Measurements from ENCODE around the gene SLC35C1.

Gene SLC35C1

DNA sequence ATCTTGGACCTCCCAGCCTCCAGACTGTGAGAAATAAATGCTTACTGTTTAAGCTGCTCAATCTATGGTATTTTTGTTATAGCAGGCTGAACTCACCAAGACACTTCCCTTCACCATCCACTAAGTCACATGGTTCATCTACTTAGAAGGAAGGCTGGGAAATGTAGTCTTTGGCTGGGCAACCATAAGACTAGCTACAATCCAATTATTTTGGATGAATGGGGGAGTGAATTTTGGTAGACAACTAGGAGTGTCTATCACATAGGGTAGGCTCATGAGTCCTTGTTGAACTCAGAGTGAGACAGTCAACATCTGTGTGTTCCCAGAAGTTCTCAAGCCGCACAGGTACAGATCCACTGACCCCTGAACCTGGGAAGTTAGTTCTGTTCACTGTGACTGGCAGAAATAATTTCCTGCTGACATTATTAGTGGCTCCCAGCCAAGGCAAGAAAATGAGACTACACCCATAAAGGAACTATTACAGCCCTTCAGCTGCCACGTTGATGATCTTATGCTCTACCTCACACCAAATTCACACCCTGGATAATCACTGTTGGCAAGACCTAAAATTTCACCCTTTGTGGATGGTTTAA is 3.1 kb upstream of the SLC35C1 start:
- Histone ChIP-seq H3K4me2 (ENCODE audit: low read length) (no peak overlapping the region), H2AFZ (ENCODE audit: low read depth, low read length) (peak overlapping the region; percentile 40; the same call in 1 of the 2 replicates), H3K79me2 (ENCODE audit: low read length) (peaks cover 11% of the 10 kb centered on the region), H3K36me3 (replicated peaks; ENCODE audit: low read depth, low read length) (no peaks in the 10 kb centered on the region), H3K27me3 (ENCODE audit: low read depth, low read length) (no peaks in the 10 kb centered on the region), H3K9me3 (ENCODE audit: insufficient read depth, low read length) (no peaks in the 10 kb centered on the region), H4K20me1 (ENCODE audit: insufficient read depth, low read length) (no peaks in the 10 kb centered on the region), H3K4me1 (ENCODE audit: low read length) (peaks cover 13% of the 10 kb centered on the region), H3K9ac (ENCODE audit: low read length) (no peak overlapping the region), H3K27ac (ENCODE audit: low read length) (no peak overlapping the region), H3K4me3 (ENCODE audit: low read length) (no peak overlapping the region)
- TF ChIP-seq EZH2phosphoT487 (IDR thresholded peaks at IDR 0.05; ENCODE audit: low read depth) (no peak), CTCF (IDR thresholded peaks at IDR 0.05; ENCODE audit: low read depth, low read length) (no peak)

- H3K9me3 ChIP-seq (ENCODE audit: insufficient read depth, low read length): no peaks in the 10 kb centered on the region
- no peak overlapping the region for H3K9ac ChIP-seq (ENCODE audit: low read length)
- H4K20me1 ChIP-seq (ENCODE audit: insufficient read depth, low read length): no peaks in the 10 kb centered on the region
- peaks cover 20% of the 10 kb centered on the region for H3K4me1 ChIP-seq (ENCODE audit: low read length)
- H3K4me2 ChIP-seq (ENCODE audit: low read length): no peak overlapping the region
- H3K79me2 ChIP-seq (ENCODE audit: low read length): peaks cover 11% of the 10 kb centered on the region
- no peak overlapping the region for H3K27ac ChIP-seq (ENCODE audit: low read length)
- no peak overlapping the region for H2AFZ ChIP-seq (ENCODE audit: low read depth, low read length)
- TF ChIP-seq EZH2phosphoT487 (IDR thresholded peaks at IDR 0.05; ENCODE audit: low read depth) (no peak), CTCF (IDR thresholded peaks at IDR 0.05; ENCODE audit: low read depth, low read length) (no peak)
- no peaks in the 10 kb centered on the region for H3K36me3 ChIP-seq (replicated peaks; ENCODE audit: low read depth, low read length)
- H3K27me3 ChIP-seq (ENCODE audit: low read depth, low read length): no peaks in the 10 kb centered on the region
- H3K4me3 ChIP-seq (ENCODE audit: low read length): no peak overlapping the region
Measured at GRCh38 chr11:45802531-45803317, 2.2 kb upstream of the SLC35C1 start.

- H3K9ac ChIP-seq (ENCODE audit: low read length): peak overlapping the region; percentile 85
- peak overlapping the region; percentile 90 for H2AFZ ChIP-seq (ENCODE audit: low read depth, low read length)
- TF ChIP-seq CTCF (IDR thresholded peaks at IDR 0.05; ENCODE audit: low read depth, low read length) (no peak), EZH2phosphoT487 (IDR thresholded peaks at IDR 0.05; ENCODE audit: low read depth) (no peak)
- no peaks in the 10 kb centered on the region for H4K20me1 ChIP-seq (ENCODE audit: insufficient read depth, low read length)
- H3K9me3 ChIP-seq (ENCODE audit: insufficient read depth, low read length): no peaks in the 10 kb centered on the region
- no peak overlapping the region for H3K27ac ChIP-seq (ENCODE audit: low read length)
- no peaks in the 10 kb centered on the region for H3K27me3 ChIP-seq (ENCODE audit: low read depth, low read length)
- H3K4me3 ChIP-seq (ENCODE audit: low read length): peak overlapping the region; percentile 97
- peak overlapping the region; percentile 77 for H3K4me2 ChIP-seq (ENCODE audit: low read length)
- H3K4me1 ChIP-seq (ENCODE audit: low read length): peaks cover 20% of the 10 kb centered on the region
- H3K36me3 ChIP-seq (replicated peaks; ENCODE audit: low read depth, low read length): no peaks in the 10 kb centered on the region
- peaks cover 11% of the 10 kb centered on the region for H3K79me2 ChIP-seq (ENCODE audit: low read length)
Measured at GRCh38 chr11:45803971-45804760, 783 bp upstream of the SLC35C1 start.

Measured in OCI-LY3 (cell line).